Prostate gland (tissue), 2 donors: Measurements from ENCODE around the gene MPZL2. TPM values are rescaled to one million over a fixed set of nuclear protein-coding genes. Genes with fewer than 3 reads are reported as not detected.
"Not testable (repeated sequence)": the region's sequence is repeated elsewhere in the genome, so short reads cannot be mapped to it uniquely, and the experiment has no call there.

Source experiments
- DNase-seq: peaks from one replicate; pipeline ENCODE4 v3.0.0-alpha.2; 2019; ENCODE audit warnings: low spot score
- H3K27ac ChIP-seq, 2 donors: fragments of 200-600 bp; sonication (generic); 2 replicates each; pipeline ENCODE4 v1.5.1; 2017 to 2019
- H3K27me3 ChIP-seq: fragments of 200-600 bp; sonication (generic); replicated peaks from 2 replicates; pipeline ENCODE4 v1.5.1; 2019; ENCODE audit not compliant: insufficient read depth
- H3K36me3 ChIP-seq, 2 donors: fragments of 200-600 bp; sonication (generic); 1 replicate in 1 of 2; 2 replicates in 1 of 2; pipeline versions ENCODE4 v1.5.1 to v1.8.1; 2017 to 2019
- H3K4me1 ChIP-seq: fragments of 200-600 bp; sonication (generic); replicated peaks from 2 replicates; pipeline ENCODE4 v1.5.1; 2019
- H3K4me3 ChIP-seq, 2 donors: fragments of 200-600 bp; sonication (generic); 2 replicates each; pipeline ENCODE4 v1.5.1; 2017 to 2019
- H3K9me3 ChIP-seq: fragments of 200-600 bp; sonication (generic); 2 replicates; pipeline ENCODE4 v1.5.1; 2017
- CTCF ChIP-seq, 4 experiments: fragments of 200-600 bp in 2 of 4; fragments of 450-650 bp in 2 of 4; sonication (generic) in 2 of 4; IDR thresholded peaks; 1 replicate in 3 of 4; 2 replicates in 1 of 4; pipeline ENCODE4 v1.5.1; 2016 to 2019; ENCODE audit warnings: antibody characterized with exemption in 4 of 4, mild to moderate bottlenecking in 2 of 4, moderate library complexity in 2 of 4
- POLR2A ChIP-seq: fragments of 450-650 bp; IDR thresholded peaks from one replicate; pipeline ENCODE4 v1.6.1; 2016; ENCODE audit warnings: antibody characterized with exemption, mild to moderate bottlenecking
- POLR2AphosphoS5 ChIP-seq: sonication (generic); formaldehyde crosslinking; IDR thresholded peaks from one replicate; pipeline ENCODE4 v1.6.1; 2017; ENCODE audit warnings: antibody characterized with exemption
- WGBS: methylation state at CpG from one replicate; pipeline ENCODE4 v1.1.5; 2018; 5-methylcytosine and 5-hydroxymethylcytosine counted together
- intact Hi-C: fragments of 100-400 bp; cut with DNase I; formaldehyde crosslinking; loops from one replicate; pipeline ENCODE4 v1.14.2; 2022
- total RNA-seq, 2 donors: library from RNA; depleted of rRNA; stranded (reverse); fragments of >200 nt; gene quantifications; one replicate each; pipeline ENCODE4 v1.1.0, GENCODE V29; 2016

The MPZL2 gene
- total RNA-seq, 2 donors from 2014 or later, result 73.7 to 103 TPM

- intact Hi-C loops, result no loop called here
- Histone ChIP-seq H3K4me3 (no peak overlapping the region), H3K9me3 (no peaks in the 10 kb centered on the region), H3K36me3 (no peaks in the 10 kb centered on the region), H3K27me3 (no peaks in the 10 kb centered on the region), H3K27ac (no peak overlapping the region), H3K4me1 (no peaks in the 10 kb centered on the region)
- DNase-seq, result no peak
- no peak for TF ChIP-seq CTCF (IDR thresholded peaks at IDR 0.05)
- no peak for TF ChIP-seq POLR2AphosphoS5
- no peak for TF ChIP-seq POLR2A
- WGBS, result 67% methylated on average over 3 of the region's 3 CpGs
Observed at GRCh38 chr11:118310781-118311485, 46.8 kb upstream of the MPZL2 start.

DNA sequence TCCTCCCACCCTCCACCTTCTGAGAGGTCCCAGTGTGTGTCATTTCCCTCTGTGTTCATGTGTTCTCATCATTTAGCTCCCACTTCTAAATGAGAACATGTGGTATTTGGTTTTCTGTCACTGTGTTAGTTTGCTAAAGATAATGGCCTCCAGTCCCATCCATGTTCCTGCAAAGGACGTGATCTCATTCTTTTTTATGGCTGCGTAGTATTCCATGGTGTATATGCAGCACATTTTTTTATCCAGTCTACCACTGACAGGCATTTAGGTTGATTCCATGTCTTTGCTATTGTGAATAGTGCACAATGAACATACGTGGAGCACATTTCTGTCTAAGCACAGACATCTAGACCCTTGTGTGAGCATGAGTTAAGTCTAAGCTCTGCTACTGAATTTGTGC, 46.2 kb upstream of the MPZL2 start:
- Histone ChIP-seq H3K36me3 (no peaks in the 10 kb centered on the region), H3K4me1 (no peaks in the 10 kb centered on the region), H3K27me3 (no peaks in the 10 kb centered on the region), H3K27ac (no peak overlapping the region), H3K4me3 (no peak overlapping the region), H3K9me3 (no peaks in the 10 kb centered on the region)
- WGBS, result 91% methylated on average over 3 of the region's 3 CpGs
- TF ChIP-seq CTCF (IDR thresholded peaks at IDR 0.05) (no peak), POLR2A (no peak), POLR2AphosphoS5 (no peak)
- no peak for DNase-seq
- intact Hi-C loops, result no loop called here

GRCh38 chr11:118308995-118309528, 45.0 kb upstream of the MPZL2 start:
- DNase-seq, intact Hi-C loops, H3K9me3 ChIP-seq, H3K27me3 ChIP-seq, H3K4me3 ChIP-seq, H3K36me3 ChIP-seq, H3K4me1 ChIP-seq, H3K27ac ChIP-seq: not testable (repeated sequence)
- WGBS, result 89% methylated on average over 5 of the region's 5 CpGs

DNA sequence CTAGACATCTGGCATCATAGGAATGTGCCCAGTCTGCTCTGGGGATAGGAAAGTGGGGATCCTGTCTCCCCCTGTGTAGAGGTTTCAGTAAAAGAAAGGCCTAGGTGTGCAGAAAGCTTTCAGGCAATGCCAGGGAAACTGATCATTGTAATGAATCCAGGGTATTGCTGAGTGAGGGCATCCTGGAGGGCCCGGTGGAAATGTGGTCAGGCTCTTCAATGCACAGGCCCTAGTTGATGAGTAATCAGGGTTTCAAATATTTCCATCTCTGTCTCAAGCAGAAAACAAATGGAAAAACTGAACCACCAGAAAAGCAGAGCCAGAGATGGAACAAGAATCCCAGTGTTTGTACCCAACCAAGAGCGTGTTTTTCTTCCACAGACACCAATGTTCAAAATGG, 42.5 kb upstream of the MPZL2 start:
- TF ChIP-seq POLR2A, result no peak
- TF ChIP-seq CTCF (IDR thresholded peaks at IDR 0.05), result no peak
- TF ChIP-seq POLR2AphosphoS5, result no peak
- no peaks in the 10 kb centered on the region for H3K36me3 ChIP-seq
- 79% methylated on average over 2 of the region's 2 CpGs for WGBS
- no peaks in the 10 kb centered on the region for H3K4me1 ChIP-seq
- intact Hi-C loops, result no loop called here
- no peak overlapping the region for H3K4me3 ChIP-seq
- no peak overlapping the region for H3K27ac ChIP-seq
- H3K27me3 ChIP-seq, result no peaks in the 10 kb centered on the region
- no peaks in the 10 kb centered on the region for H3K9me3 ChIP-seq
- no peak for DNase-seq

- WGBS, result 68% methylated on average over 8 of the region's 8 CpGs
- no peaks in the 10 kb centered on the region for H3K27me3 ChIP-seq
- no peak for TF ChIP-seq POLR2A
- no peak for TF ChIP-seq POLR2AphosphoS5
- TF ChIP-seq CTCF (IDR thresholded peaks at IDR 0.05), result no peak
- no peak overlapping the region for H3K27ac ChIP-seq
- H3K36me3 ChIP-seq, result no peaks in the 10 kb centered on the region
- H3K4me3 ChIP-seq, result no peak overlapping the region
- H3K4me1 ChIP-seq, result no peaks in the 10 kb centered on the region
- intact Hi-C loops, result no loop called here
- DNase-seq, result no peak
- H3K9me3 ChIP-seq, result no peaks in the 10 kb centered on the region
Observed at GRCh38 chr11:118305726-118306125, 41.6 kb upstream of the MPZL2 start.
